CD4-positive, alpha-beta T cell treated with Interleukin-15 for 1 hour (primary cell): Measurements from ENCODE around the gene PDZD7.

Source experiments
- DNase-seq: peaks from one replicate; pipeline ENCODE4 v3.0.0-alpha.2; 2020

PDZD7 gene

GRCh38 chr10:101060951-101061623, 30.2 kb upstream of the PDZD7 start:
- peak; percentile 88 for DNase-seq

GRCh38 chr10:101060036-101060950, 29.4 kb upstream of the PDZD7 start:
- peak; percentile 90 for DNase-seq

- no peak for DNase-seq
These were observed 25.6 kb upstream of the PDZD7 start for GRCh38 chr10:101056365-101057151.

DNA sequence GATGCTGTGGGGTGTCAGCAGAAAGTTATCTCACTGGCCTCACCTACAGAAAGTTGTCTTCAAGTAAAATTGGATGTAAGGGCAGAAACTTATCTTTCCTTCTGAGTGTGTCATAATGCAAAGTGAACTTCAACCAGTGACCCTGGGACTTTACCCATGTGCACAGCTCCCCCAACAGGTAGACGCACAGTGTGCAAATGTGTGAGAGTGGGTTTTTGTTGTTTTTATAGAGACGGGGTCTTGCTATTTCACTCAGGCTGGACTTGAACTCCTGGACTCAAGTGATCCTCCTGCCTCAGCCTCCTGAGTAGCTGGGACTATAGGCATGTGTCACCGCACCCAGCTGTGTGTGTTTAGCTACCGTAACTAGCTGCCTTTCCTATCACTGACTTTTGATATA, 24.5 kb upstream of the PDZD7 start:
- no peak for DNase-seq

- DNase-seq: no peak
These were observed 23.9 kb upstream of the PDZD7 start for GRCh38 chr10:101054876-101055275.

DNA sequence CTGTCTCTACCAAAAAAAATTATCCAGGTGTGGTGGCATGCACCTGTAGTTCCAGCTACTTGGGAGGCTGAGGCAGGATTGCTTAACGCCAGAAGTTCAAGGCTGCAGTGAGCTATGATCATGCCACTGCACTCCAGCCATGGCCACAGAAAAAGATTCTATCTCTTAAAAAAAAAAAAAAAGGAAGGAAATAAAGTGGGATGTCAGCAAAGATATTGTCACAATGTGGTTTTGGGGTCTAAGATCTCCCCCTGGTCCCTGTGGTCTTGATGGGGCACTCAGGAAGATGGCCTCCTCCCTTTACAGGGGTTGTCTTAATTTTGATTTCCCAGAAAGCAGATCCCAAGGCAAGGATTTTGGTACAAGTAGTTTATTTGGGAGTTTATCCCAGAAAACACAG, 23.4 kb upstream of the PDZD7 start:
- DNase-seq: no peak

DNA sequence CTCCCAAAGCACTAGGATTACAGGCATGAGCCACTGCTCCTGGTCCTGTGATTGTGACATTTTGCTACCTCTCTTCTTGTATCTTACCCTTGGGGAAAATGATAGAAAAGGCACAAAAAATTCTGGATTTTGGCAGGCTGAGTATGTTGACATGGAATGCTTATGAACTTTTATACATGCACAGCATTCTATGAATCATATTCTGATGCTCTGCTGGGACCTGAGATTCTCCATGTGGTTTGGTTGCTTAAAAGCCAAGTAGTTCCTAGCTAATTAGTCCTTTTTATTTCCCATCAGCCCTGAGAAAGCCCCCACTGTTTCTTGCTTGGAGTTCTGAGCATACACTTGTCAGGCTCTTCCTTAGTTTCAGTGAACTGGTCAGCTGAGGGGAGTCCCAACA, 22.6 kb upstream of the PDZD7 start:
- DNase-seq: no peak

GRCh38 chr10:101052285-101052684, 21.4 kb upstream of the PDZD7 start:
- DNase-seq: no peak

- DNase-seq: peak; percentile 70
These were observed 19.5 kb upstream of the PDZD7 start for GRCh38 chr10:101050208-101051069.

GRCh38 chr10:101047961-101048892, 17.3 kb upstream of the PDZD7 start:
- DNase-seq: no peak

DNA sequence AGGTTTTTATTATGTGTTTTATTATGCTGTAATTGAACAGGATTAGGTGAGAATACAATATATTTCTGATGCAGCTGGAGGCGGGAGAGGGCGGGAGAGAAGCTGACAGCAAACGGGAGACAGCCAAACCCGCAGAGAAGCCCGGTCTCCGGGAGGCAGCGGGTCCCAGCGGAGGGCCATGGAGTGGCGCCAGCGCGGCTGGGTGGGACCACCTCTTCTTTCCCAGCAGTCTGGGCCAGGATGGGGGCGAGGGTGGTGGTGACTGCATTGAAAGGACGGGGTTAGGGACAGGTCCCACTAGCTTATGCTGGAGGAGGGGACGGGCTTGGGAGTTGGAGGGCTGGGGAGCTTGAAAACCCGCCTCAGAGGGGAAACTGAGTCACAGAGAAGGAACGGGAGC, 16.3 kb upstream of the PDZD7 start:
- DNase-seq: no peak

DNA sequence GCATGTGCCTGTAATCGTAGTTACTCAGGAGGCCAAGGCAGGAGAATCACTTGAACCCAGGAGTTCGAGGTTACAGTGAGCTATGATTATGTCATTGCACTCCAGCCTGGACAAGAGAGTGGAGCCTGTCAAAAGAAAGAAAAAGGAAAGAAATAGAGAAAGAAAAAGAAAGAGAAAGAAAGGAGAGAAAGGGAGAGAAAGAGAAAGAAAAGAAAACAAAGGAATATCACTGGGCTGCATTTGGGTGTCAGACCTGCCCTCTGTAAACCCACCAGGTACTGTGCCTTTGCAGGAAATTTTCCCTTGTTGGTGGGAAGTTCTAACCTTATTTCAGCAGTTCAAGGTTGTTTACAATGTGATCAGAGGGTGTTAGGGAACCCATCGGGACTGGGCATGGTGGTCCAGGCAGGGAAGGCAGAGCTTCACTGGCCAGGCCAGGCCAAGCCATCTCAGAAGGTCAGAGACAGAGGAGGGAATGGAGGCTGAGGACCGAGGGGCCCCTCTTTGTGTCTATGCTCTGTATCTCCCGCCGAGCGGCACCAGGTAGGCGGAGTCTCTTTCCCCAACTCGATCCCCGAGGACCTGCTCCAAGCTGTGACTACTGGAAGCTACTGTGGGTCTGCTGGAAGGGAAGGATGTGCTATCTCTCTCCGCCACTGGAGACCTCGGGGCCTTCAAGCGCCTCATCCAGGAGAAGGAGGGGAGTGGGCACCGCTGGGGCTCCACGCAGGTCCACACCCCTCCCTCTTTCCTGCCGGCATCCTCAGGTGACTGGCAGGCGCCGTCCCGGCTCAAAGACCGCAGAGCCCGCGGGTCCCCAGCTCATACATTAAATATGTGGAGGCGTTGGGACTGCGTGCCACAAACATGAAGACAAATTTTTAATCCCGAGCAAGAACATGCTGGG, 15.7 kb upstream of the PDZD7 start:
- no peak for DNase-seq

- no peak for DNase-seq
These were observed 13.2 kb upstream of the PDZD7 start for GRCh38 chr10:101044117-101044516.

GRCh38 chr10:101043363-101043707, 12.4 kb upstream of the PDZD7 start:
- no peak for DNase-seq

DNA sequence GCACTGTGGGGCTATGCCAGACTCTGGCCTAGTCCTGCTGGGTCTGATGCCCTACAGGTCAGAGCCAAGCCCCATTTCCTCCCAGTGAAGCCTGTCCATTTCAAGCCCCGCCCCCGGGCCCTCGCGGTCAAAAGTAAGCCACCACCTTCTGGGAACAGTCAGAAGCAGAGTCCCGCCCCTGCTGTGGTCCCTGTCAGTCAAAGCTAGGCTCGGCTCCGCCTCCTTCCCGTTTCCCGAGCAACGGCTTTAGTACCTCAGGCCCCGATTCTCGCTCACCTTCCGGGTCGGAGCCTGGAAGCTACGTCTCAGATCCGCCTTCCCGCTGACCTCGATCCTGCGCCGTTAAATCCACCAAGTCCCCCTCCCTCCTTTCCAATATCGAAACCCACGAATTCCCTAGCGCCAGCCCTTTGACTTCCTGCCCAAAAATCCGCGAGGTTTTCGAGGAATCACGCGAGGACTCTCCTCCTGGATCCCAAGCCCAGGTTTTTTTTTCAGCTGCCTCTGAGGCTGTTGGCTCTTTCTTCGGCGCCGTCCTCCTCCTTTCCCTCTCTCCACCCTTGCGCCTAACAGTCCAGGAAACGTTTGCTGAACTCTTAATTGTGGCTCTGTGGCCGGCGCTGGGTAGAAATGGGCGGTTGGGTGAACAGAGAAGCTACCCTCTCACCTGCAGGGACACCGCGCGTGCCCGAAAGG, 11.9 kb upstream of the PDZD7 start:
- DNase-seq: peak; percentile 88

DNA sequence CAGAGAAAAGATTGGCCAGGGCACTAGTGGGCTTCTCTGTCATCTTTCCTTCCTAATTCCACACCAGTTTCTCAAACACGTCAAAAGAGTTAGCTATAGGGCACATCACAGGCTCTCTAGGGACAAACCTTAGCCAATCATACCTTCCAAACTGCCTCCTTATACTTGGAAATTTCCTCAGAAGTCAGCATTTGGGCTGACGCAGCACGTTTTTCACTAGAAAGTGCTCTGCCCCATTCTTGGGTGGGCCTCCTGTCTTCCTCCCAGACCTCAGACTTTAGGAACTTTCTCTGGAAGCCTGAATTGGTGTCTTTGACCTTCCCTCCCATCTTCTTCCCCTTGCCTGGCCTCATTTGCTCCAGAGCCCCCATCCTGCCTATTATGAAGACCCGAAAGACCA, 11.2 kb upstream of the PDZD7 start:
- DNase-seq: no peak

DNA sequence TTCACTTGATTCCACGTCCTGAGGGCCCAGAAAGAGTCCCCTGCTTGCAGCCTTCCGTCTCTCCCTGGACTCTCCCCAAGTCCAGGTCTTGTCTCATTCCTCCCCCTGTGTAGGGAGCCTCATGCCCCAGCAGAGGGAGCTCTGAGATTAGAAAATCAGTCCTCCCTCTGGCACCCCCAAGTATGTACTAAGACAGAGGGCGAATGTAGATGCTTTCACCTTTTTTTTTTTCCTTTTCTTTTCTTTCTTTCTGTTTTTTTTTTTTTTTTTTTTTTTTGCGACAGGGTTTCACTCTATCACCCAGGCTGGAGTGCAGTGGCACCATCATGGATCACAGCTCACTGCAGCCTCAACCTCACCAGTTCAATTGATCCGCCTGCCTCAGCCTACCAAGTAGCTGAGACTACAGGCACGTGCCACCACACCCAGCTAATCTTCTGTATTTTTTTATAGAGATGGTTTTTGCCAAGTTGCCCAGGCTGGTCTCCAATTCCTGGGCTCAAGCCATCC, 10.4 kb upstream of the PDZD7 start:
- DNase-seq: peak; percentile 80

GRCh38 chr10:101040851-101041250, 9.9 kb upstream of the PDZD7 start:
- no peak for DNase-seq

- DNase-seq: no peak
These were observed 9.1 kb upstream of the PDZD7 start for GRCh38 chr10:101040061-101040460.
